K562 (cell line): ENCODE measurements around the gene ACER3. TPM values are rescaled to one million over a fixed set of nuclear protein-coding genes. Genes with fewer than 3 reads are reported as not detected.

Source experiments
- ATAC-seq: fragments of 200-7000 bp; cut with Tn5 transposase; 3 replicates; pipeline ENCODE4 v1.9.1; 2020; ENCODE audit warnings: moderate library complexity
- BruUV-seq: library from RNA; stranded (reverse); fragments of 400-500 nt; replicated peaks from 2 replicates; lab custom pipeline; 2021; lab: Mats Ljungman, UMichigan
- CTCF ChIA-PET: fragments of 300-600 bp; formaldehyde crosslinking; extraction: SDS; loops from one replicate; lab custom pipeline; 2021; ENCODE audit warnings: low intra/inter-chr PET ratio; lab: Yijun Ruan, JAX
- POLR2A ChIA-PET: fragments of 300-600, 350-650 bp; sonication (Branson Sonifier 250); formaldehyde crosslinking; extraction: SDS; loops from one replicate; lab custom pipeline; 2021; ENCODE audit warnings: antibody characterized with exemption, inconsistent platforms; lab: Yijun Ruan, JAX
- DNase-seq, 4 experiments: peaks; one replicate each; pipeline versions ENCODE4 v3.0.0 to v3.0.0-alpha.2; 2011 to 2018; ENCODE audit warnings: low spot score in 3 of 4, mixed read lengths in 3 of 4; ENCODE audit errors: extremely low read depth in 1 of 4
- FAIRE-seq: peaks from 2 replicates; lab custom pipeline; 2011; peaks lifted over from hg19 to GRCh38; lab: Jason Lieb, UNC
- H2AFZ ChIP-seq: 2 replicates; pipeline ENCODE4 v1.6.0; 2011; ENCODE audit warnings: low read depth, low read length, control low read depth, inconsistent platforms
- H3K27ac ChIP-seq: fragments of 200-600 bp; 3 replicates; pipeline ENCODE4 v1.8.0; 2011; ENCODE audit warnings: low read depth, mild to moderate bottlenecking, control low read depth, inconsistent platforms, low read length, moderate library complexity, mixed read lengths; ENCODE audit errors: extremely low read depth
- H3K27me3 ChIP-seq, 2 experiments: fragments of 300-600 bp in 1 of 2; 2 replicates in 1 of 2; 3 replicates in 1 of 2; pipeline versions ENCODE4 v1.6.0 to v1.8.0; 2011; ENCODE audit warnings: inconsistent platforms in 2 of 2, low read length in 2 of 2, mild to moderate bottlenecking in 1 of 2, mixed read lengths in 1 of 2, moderate library complexity in 1 of 2; ENCODE audit not compliant: control insufficient read depth in 2 of 2, insufficient read depth in 2 of 2
- H3K36me3 ChIP-seq: fragments of 300-600 bp; 3 replicates; pipeline ENCODE4 v1.8.0; 2011; ENCODE audit warnings: mild to moderate bottlenecking, low read length, inconsistent platforms; ENCODE audit not compliant: control insufficient read depth, insufficient read depth
- H3K4me1 ChIP-seq, 2 experiments: fragments of 200-600 bp in 1 of 2; replicated peaks in 1 of 2; 2 replicates in 1 of 2; 3 replicates in 1 of 2; pipeline versions ENCODE4 v1.5.1 to v1.8.0; 2011; ENCODE audit warnings: inconsistent platforms in 2 of 2, low read length in 2 of 2, mild to moderate bottlenecking in 1 of 2, mixed read lengths in 1 of 2, moderate library complexity in 1 of 2; ENCODE audit not compliant: control insufficient read depth in 2 of 2, insufficient read depth in 2 of 2
- H3K4me2 ChIP-seq: 2 replicates; pipeline ENCODE4 v1.6.1; 2011; ENCODE audit warnings: low read length, control low read depth, inconsistent platforms, mixed read lengths; ENCODE audit not compliant: insufficient read depth
- H3K4me3 ChIP-seq: fragments of 200-600 bp; sonication (generic), shearing (Covaris generic); 2 replicates; pipeline ENCODE4 v1.5.1; 2016; ENCODE audit warnings: control low read depth, inconsistent platforms
- H3K79me2 ChIP-seq: fragments of 200-600 bp; 3 replicates; pipeline ENCODE4 v1.8.0; 2011; ENCODE audit warnings: low read length, inconsistent platforms; ENCODE audit not compliant: control insufficient read depth, insufficient read depth
- H3K9ac ChIP-seq, 2 experiments: 2 replicates each; pipeline versions ENCODE4 v1.6.0 to v1.6.1; 2011; ENCODE audit warnings: low read depth in 2 of 2, low read length in 2 of 2, control low read depth in 1 of 2, inconsistent platforms in 1 of 2, mild to moderate bottlenecking in 1 of 2, mixed read lengths in 1 of 2; ENCODE audit not compliant: insufficient read depth in 1 of 2
- H3K9me1 ChIP-seq: one replicate; pipeline ENCODE4 v1.6.0; 2011; ENCODE audit warnings: inconsistent platforms, mild to moderate bottlenecking, low read length, moderate library complexity; ENCODE audit not compliant: control insufficient read depth, insufficient read depth
- H3K9me3 ChIP-seq: replicated peaks from 2 replicates; pipeline ENCODE4 v1.5.1; 2011; ENCODE audit warnings: low read depth, low read length, inconsistent platforms; ENCODE audit not compliant: control insufficient read depth, insufficient read depth
- H4K20me1 ChIP-seq: replicated peaks from 2 replicates; pipeline ENCODE4 v1.6.1; 2011; ENCODE audit warnings: low read length, inconsistent platforms, mixed read lengths; ENCODE audit not compliant: control insufficient read depth, insufficient read depth
- BCOR ChIP-seq: fragments of 450-650 bp; IDR thresholded peaks from 2 replicates; pipeline ENCODE4 v1.6.1; 2016
- BRF2 ChIP-seq: IDR thresholded peaks from 3 replicates; pipeline ENCODE4 v1.6.1; 2011; ENCODE audit warnings: borderline replicate concordance, mild to moderate bottlenecking; ENCODE audit not compliant: insufficient read length, insufficient read depth
- CTCF ChIP-seq, 3 experiments: IDR thresholded peaks in 2 of 3; conservative IDR thresholded peaks in 1 of 3; 2 replicates each; pipeline ENCODE4 v1.5.1; 2011 to 2012; ENCODE audit warnings: low read length in 3 of 3, mild to moderate bottlenecking in 3 of 3, control low read depth in 2 of 3, improper control_type of control experiment in 1 of 3, inconsistent platforms in 1 of 3, low read depth in 1 of 3, mixed read lengths in 1 of 3, moderate library complexity in 1 of 3; ENCODE audit not compliant: insufficient read depth in 2 of 3
- FOSL1 ChIP-seq: fragments of 200-800 bp; sonication (Bioruptor generic); conservative IDR thresholded peaks from 2 replicates; pipeline ENCODE4 v1.6.1; 2016; ENCODE audit warnings: missing genetic modification characterization, missing compliant biosample characterization
- NCOA4 ChIP-seq: fragments of 450-650 bp; IDR thresholded peaks from 2 replicates; pipeline ENCODE4 v1.6.1; 2018; ENCODE audit warnings: mild to moderate bottlenecking; ENCODE audit not compliant: partially characterized antibody
- NKRF ChIP-seq: fragments of 450-650 bp; IDR thresholded peaks from 2 replicates; pipeline ENCODE4 v1.6.1; 2016; ENCODE audit warnings: borderline replicate concordance
- POLR2B ChIP-seq: fragments of 450-650 bp; IDR thresholded peaks from 2 replicates; pipeline ENCODE4 v1.6.1; 2018; ENCODE audit warnings: low read depth; ENCODE audit not compliant: partially characterized antibody
- RAD21 ChIP-seq, 2 experiments: fragments of 250-450 bp in 1 of 2; fragments of 450-650 bp in 1 of 2; sonication (Bioruptor Pico) in 1 of 2; formaldehyde crosslinking in 1 of 2; IDR thresholded peaks in 1 of 2; conservative IDR thresholded peaks in 1 of 2; 2 replicates each; pipeline versions ENCODE4 v1.4.0 to v1.8.0; 2020 to 2022; ENCODE audit warnings: mild to moderate bottlenecking in 2 of 2, moderate library complexity in 1 of 2
- RCOR1 ChIP-seq, 2 experiments: IDR thresholded peaks; 2 replicates each; pipeline ENCODE4 v1.6.1; 2012; ENCODE audit warnings: low read depth in 2 of 2, low read length in 2 of 2, borderline replicate concordance in 1 of 2, improper control_type of control experiment in 1 of 2
- TFAP4 ChIP-seq: sonication (generic); formaldehyde crosslinking; IDR thresholded peaks from 2 replicates; pipeline ENCODE4 v1.8.0; 2022; ENCODE audit warnings: missing genetic modification reagents, mild to moderate bottlenecking, moderate library complexity, borderline replicate concordance
- ZBTB33 ChIP-seq: sonication (generic); formaldehyde crosslinking; IDR thresholded peaks from 2 replicates; pipeline ENCODE4 v1.8.1; 2023; ENCODE audit warnings: mild to moderate bottlenecking, missing genetic modification reagents
- WGBS: fragments of 100-300 bp; shearing (Covaris generic); methylation state at CpG from one replicate; pipeline ENCODE4 v1.1.6; 2016; ENCODE audit warnings: low coverage, mixed read lengths; ENCODE audit not compliant: insufficient coverage; ENCODE audit errors: missing lambda C conversion rate; 5-methylcytosine and 5-hydroxymethylcytosine counted together
- in situ Hi-C: fragments of 300-500 bp; cut with MboI; formaldehyde crosslinking; loops from 4 replicates; pipeline ENCODE4 v1.15.0; 2018; ENCODE audit warnings: inconsistent platforms, mixed read lengths
- intact Hi-C: fragments of 100-400 bp; cut with micrococcal nuclease; formaldehyde crosslinking; loops from 2 replicates; pipeline ENCODE4 v1.14.2; 2022
- polyA plus RNA-seq, 8 experiments: library from polyadenylated mRNA; depleted of rRNA in 4 of 8; stranded (reverse) in 5 of 8; unstranded in 3 of 8; fragments of >200 nt; fragmentation: Nextera tagmentation in 2 of 8; fragmentation: Illumina TruSeq in 1 of 8; extraction: Ambion mirVana in 2 of 8; extraction: Trizol in 1 of 8; gene quantifications; 2 replicates each; pipeline versions ENCODE4 v1.2.1 to v1.2.3, GENCODE V29; 2011 to 2014; ENCODE audit warnings: inconsistent platforms in 1 of 8, missing spikeins in 1 of 8
- total RNA-seq, 7 experiments: library from RNA; depleted of rRNA in 6 of 7; stranded (reverse); fragments of >200 nt in 6 of 7; fragmentation: Illumina TruSeq in 2 of 7; extraction: Trizol in 2 of 7; gene quantifications; 2 replicates each; pipeline versions ENCODE4 v1.2.1 to v1.2.3, GENCODE V29; 2011 to 2021; ENCODE audit warnings: low replicate concordance in 1 of 7

The ACER3 gene
- total and polyA plus RNA-seq, 9 of the 15 experiments (the other 6 are each of a cell fraction or from before 2014, with no cell fraction given) = 2.0 to 23.8 (median 9.5) TPM

GRCh38 chr11:77073328-77074001 is 212.7 kb downstream of the ACER3 start:
- peak in 3 of 4 experiments; percentile 30 to 41 (median 41) for DNase-seq
- H3K27ac ChIP-seq = no peak overlapping the region
- H3K9me3 ChIP-seq = no peaks in the 10 kb centered on the region
- no TSS peak for BruUV-seq
- peak; percentile 52 for TF ChIP-seq FOSL1 (tag)
- TF ChIP-seq RAD21 (CRISPR knock-in tag; conservative IDR thresholded peaks at IDR 0.05 in 1 of 2, IDR thresholded peaks at IDR 0.05 in 1 of 2) = 0 out of 4 replicates have a peak, but pooled peaks of 1 of the 2 experiments have one; percentile 7
- no peak for TF ChIP-seq BCOR
- 0 out of 4 replicates have a peak, but pooled peaks of 1 of the 2 experiments have one; percentile 5 for TF ChIP-seq RCOR1 (IDR thresholded peaks at IDR 0.05; ENCODE audit: borderline replicate concordance in 1 of 2, low read depth in 2 of 2, low read length in 2 of 2)
- peak; percentile 36; the same call in 1 of the 2 replicates for TF ChIP-seq ZBTB33
- TF ChIP-seq TFAP4 (CRISPR knock-in tag) = peak; percentile 74; the same call in 1 of the 2 replicates
- TF ChIP-seq NKRF = no peak
- TF ChIP-seq BRF2 = no peak
- peak in 2 of 3 experiments; percentile 44 to 47; a peak in 3 of 6 replicates for TF ChIP-seq CTCF (IDR thresholded peaks at IDR 0.05 in 2 of 3, conservative IDR thresholded peaks at IDR 0.05 in 1 of 3; ENCODE audit: insufficient read depth in 2 of 3, low read depth in 1 of 3, low read length in 3 of 3)
- no peak for TF ChIP-seq NCOA4
- TF ChIP-seq POLR2B = no peak
- TF ChIP-seq, all 486 proteins: peak for 6
- ChIA-PET POLR2A (interaction anchor here (0.6 to 0.9 kb wide), 3 partner anchors 33 to 469 kb away, joined by 3 to 4 read pairs (median 3); no protein-coding TSS in a partner anchor), CTCF (no interaction called here)
- no peaks in the 10 kb centered on the region for H3K79me2 ChIP-seq
- no peak overlapping the region for H3K4me3 ChIP-seq
- H3K4me2 ChIP-seq = no peak overlapping the region
- H3K4me1 ChIP-seq = peaks cover 0 to 17% of the 10 kb centered on the region in 2 experiments; a peak in 3 of 5 replicates
- in situ Hi-C loops = no loop called here
- H3K27me3 ChIP-seq = peaks cover 6 to 69% of the 10 kb centered on the region in 2 experiments
- H3K9ac ChIP-seq = peak overlapping the region in 1 of 2 experiments; percentile 43; a peak in 1 of 4 replicates
- no peaks in the 10 kb centered on the region; the same call in 2 of the 3 replicates for H3K36me3 ChIP-seq
- intact Hi-C loops = no loop called here
- ATAC-seq (peak; percentile 77), FAIRE-seq (no peak)
- WGBS = 29% methylated on average over 8 of the region's 11 CpGs
- H3K9me1 ChIP-seq = no peaks in the 10 kb centered on the region
- H4K20me1 ChIP-seq = peaks cover 23% of the 10 kb centered on the region
- no peak overlapping the region for H2AFZ ChIP-seq
